Mesendoderm (in vitro differentiated cells): Measurements from ENCODE around the gene TACR2.

ENCODE experiments used
- DNase-seq: peaks from one replicate; pipeline ENCODE4 v3.0.0; 2013
- H2AK5ac ChIP-seq: 2 replicates; pipeline ENCODE4 v1.6.1; 2013; ENCODE audit warnings: low read length, inconsistent platforms
- H2BK120ac ChIP-seq: 2 replicates; pipeline ENCODE4 v1.6.1; 2013; ENCODE audit warnings: low read depth, mild to moderate bottlenecking, low read length, moderate library complexity, mixed read lengths
- H2BK15ac ChIP-seq: replicated peaks from 2 replicates; pipeline ENCODE4 v1.6.1; 2013; ENCODE audit warnings: low read depth, mild to moderate bottlenecking, moderate library complexity
- H2BK5ac ChIP-seq: 2 replicates; pipeline ENCODE4 v1.6.1; 2013; ENCODE audit warnings: low read length, inconsistent platforms
- H3K18ac ChIP-seq: 2 replicates; pipeline ENCODE4 v1.6.1; 2013; ENCODE audit warnings: mild to moderate bottlenecking, low read length, mixed read lengths
- H3K23ac ChIP-seq: one replicate; pipeline ENCODE4 v1.6.1; 2013; ENCODE audit warnings: low read length
- H3K27ac ChIP-seq: 2 replicates; pipeline ENCODE4 v1.5.1; 2013; ENCODE audit warnings: low read depth, mild to moderate bottlenecking, inconsistent platforms, low read length, moderate library complexity
- H3K27me3 ChIP-seq: 2 replicates; pipeline ENCODE4 v1.6.1; 2013; ENCODE audit warnings: low read length, control low read depth, mild to moderate bottlenecking, inconsistent platforms; ENCODE audit not compliant: insufficient read depth, poor library complexity
- H3K36me3 ChIP-seq: 2 replicates; pipeline ENCODE4 v1.6.1; 2013; ENCODE audit warnings: low read length, inconsistent platforms; ENCODE audit not compliant: control insufficient read depth, insufficient read depth
- H3K4ac ChIP-seq: one replicate; pipeline ENCODE4 v1.6.1; 2013; ENCODE audit warnings: low read depth, mild to moderate bottlenecking, low read length, moderate library complexity
- H3K4me1 ChIP-seq: 2 replicates; pipeline ENCODE4 v1.6.1; 2013; ENCODE audit warnings: low read depth, low read length, inconsistent platforms; ENCODE audit not compliant: control insufficient read depth
- H3K4me2 ChIP-seq: 2 replicates; pipeline ENCODE4 v1.6.1; 2013; ENCODE audit warnings: low read length
- H3K4me3 ChIP-seq: 2 replicates; pipeline ENCODE4 v1.5.1; 2013; ENCODE audit warnings: mild to moderate bottlenecking, low read length
- H3K56ac ChIP-seq: one replicate; pipeline ENCODE4 v1.6.1; 2013; ENCODE audit warnings: low read length
- H3K79me1 ChIP-seq: 2 replicates; pipeline ENCODE4 v1.6.1; 2013; ENCODE audit warnings: low read length, inconsistent platforms
- H3K79me2 ChIP-seq: 2 replicates; pipeline ENCODE4 v1.6.1; 2013; ENCODE audit warnings: mild to moderate bottlenecking, low read length; ENCODE audit not compliant: control insufficient read depth, insufficient read depth
- H3K9ac ChIP-seq: 2 replicates; pipeline ENCODE4 v1.6.1; 2013; ENCODE audit warnings: low read length, inconsistent platforms
- H4K5ac ChIP-seq: one replicate; pipeline ENCODE4 v1.6.1; 2013; ENCODE audit warnings: low read length
- H4K8ac ChIP-seq: one replicate; pipeline ENCODE4 v1.6.1; 2013; ENCODE audit warnings: low read depth, mild to moderate bottlenecking, control low read depth, low read length, moderate library complexity
- WGBS: extraction: QIAGEN DNeasy Blood & Tissue Kit; methylation state at CpG from one replicate; pipeline ENCODE4 v1.1.7; 2013; ENCODE audit warnings: low lambda C conversion rate, missing lambda C conversion rate; ENCODE audit not compliant: insufficient coverage; ENCODE audit errors: extremely low coverage; 5-methylcytosine and 5-hydroxymethylcytosine counted together

Gene TACR2

GRCh38 chr10:69387500-69387899 is 29.2 kb downstream of the TACR2 start:
- H2BK5ac ChIP-seq: no peak overlapping the region
- H4K5ac ChIP-seq: no peak overlapping the region
- H3K27me3 ChIP-seq: no peaks in the 10 kb centered on the region
- no CpG with 5 or more reads among the region's 3 CpGs for WGBS
- no peak for DNase-seq
- no peaks in the 10 kb centered on the region for H3K79me2 ChIP-seq
- H2BK120ac ChIP-seq: no peak overlapping the region
- no peak overlapping the region for H2AK5ac ChIP-seq
- no peak overlapping the region for H3K4me3 ChIP-seq
- peaks cover 8% of the 10 kb centered on the region for H3K4me1 ChIP-seq
- H3K36me3 ChIP-seq: peaks cover 24% of the 10 kb centered on the region
- H2BK15ac ChIP-seq: no peak overlapping the region
- no peak overlapping the region for H4K8ac ChIP-seq
- no peak overlapping the region for H3K4me2 ChIP-seq
- H3K9ac ChIP-seq: no peak overlapping the region
- H3K56ac ChIP-seq: no peak overlapping the region
- H3K23ac ChIP-seq: no peak overlapping the region
- no peak overlapping the region for H3K4ac ChIP-seq
- no peak overlapping the region for H3K18ac ChIP-seq
- no peak overlapping the region for H3K27ac ChIP-seq
- H3K79me1 ChIP-seq: peaks cover 4% of the 10 kb centered on the region

- H3K23ac ChIP-seq: no peak overlapping the region
- no peak overlapping the region for H3K4me2 ChIP-seq
- no peak overlapping the region for H4K5ac ChIP-seq
- H3K36me3 ChIP-seq: peaks cover 25% of the 10 kb centered on the region
- H3K4me1 ChIP-seq: peaks cover 4% of the 10 kb centered on the region
- H2BK5ac ChIP-seq: no peak overlapping the region
- H3K4me3 ChIP-seq: no peak overlapping the region
- H3K79me2 ChIP-seq: no peaks in the 10 kb centered on the region
- H2BK120ac ChIP-seq: no peak overlapping the region
- no peak overlapping the region for H3K4ac ChIP-seq
- no peak overlapping the region for H4K8ac ChIP-seq
- DNase-seq: no peak
- H3K9ac ChIP-seq: no peak overlapping the region
- no peak overlapping the region for H3K56ac ChIP-seq
- no peak overlapping the region for H2AK5ac ChIP-seq
- H3K27ac ChIP-seq: no peak overlapping the region
- no peaks in the 10 kb centered on the region for H3K27me3 ChIP-seq
- H3K18ac ChIP-seq: no peak overlapping the region
- no CpG with 5 or more reads among the region's 11 CpGs for WGBS
- H3K79me1 ChIP-seq: peaks cover 4% of the 10 kb centered on the region
- no peak overlapping the region for H2BK15ac ChIP-seq
These were observed 31.0 kb downstream of the TACR2 start for GRCh38 chr10:69385454-69386350.

- Histone ChIP-seq H2BK15ac (no peak overlapping the region), H3K27ac (no peak overlapping the region), H4K5ac (no peak overlapping the region), H2BK5ac (no peak overlapping the region), H3K4ac (no peak overlapping the region), H3K79me2 (no peaks in the 10 kb centered on the region), H2AK5ac (no peak overlapping the region), H2BK120ac (no peak overlapping the region), H3K56ac (no peak overlapping the region), H3K4me1 (no peaks in the 10 kb centered on the region), H3K4me2 (no peak overlapping the region), H3K9ac (no peak overlapping the region), H4K8ac (no peak overlapping the region), H3K79me1 (peaks cover 10% of the 10 kb centered on the region), H3K27me3 (no peaks in the 10 kb centered on the region), H3K23ac (no peak overlapping the region), H3K36me3 (peaks cover 37% of the 10 kb centered on the region), H3K4me3 (no peak overlapping the region), H3K18ac (no peak overlapping the region)
- DNase-seq: no peak
- no CpG with 5 or more reads among the region's 10 CpGs for WGBS
These were observed 32.4 kb downstream of the TACR2 start for GRCh38 chr10:69384320-69384719.

- DNase-seq: peak; percentile 44
- no peak overlapping the region for H3K23ac ChIP-seq
- WGBS: no CpG with 5 or more reads among the region's 3 CpGs
- peaks cover 10% of the 10 kb centered on the region for H3K79me1 ChIP-seq
- no peaks in the 10 kb centered on the region for H3K4me1 ChIP-seq
- no peak overlapping the region for H3K56ac ChIP-seq
- no peak overlapping the region for H2BK120ac ChIP-seq
- no peak overlapping the region for H4K8ac ChIP-seq
- no peak overlapping the region for H3K9ac ChIP-seq
- no peaks in the 10 kb centered on the region for H3K79me2 ChIP-seq
- H3K4ac ChIP-seq: no peak overlapping the region
- no peak overlapping the region for H3K4me3 ChIP-seq
- no peak overlapping the region for H3K4me2 ChIP-seq
- H2BK15ac ChIP-seq: no peak overlapping the region
- H3K27ac ChIP-seq: no peak overlapping the region
- no peak overlapping the region for H4K5ac ChIP-seq
- no peak overlapping the region for H2BK5ac ChIP-seq
- peaks cover 35% of the 10 kb centered on the region for H3K36me3 ChIP-seq
- H2AK5ac ChIP-seq: no peak overlapping the region
- no peak overlapping the region for H3K18ac ChIP-seq
- no peaks in the 10 kb centered on the region for H3K27me3 ChIP-seq
These were observed 33.2 kb downstream of the TACR2 start for GRCh38 chr10:69383558-69383957.

- Histone ChIP-seq H2AK5ac (no peak overlapping the region), H3K27me3 (no peaks in the 10 kb centered on the region), H3K36me3 (peaks cover 39% of the 10 kb centered on the region), H3K23ac (no peak overlapping the region), H3K4me3 (no peak overlapping the region), H4K5ac (no peak overlapping the region), H3K56ac (no peak overlapping the region), H3K9ac (no peak overlapping the region), H2BK120ac (no peak overlapping the region), H2BK15ac (no peak overlapping the region), H2BK5ac (no peak overlapping the region), H3K4me1 (no peaks in the 10 kb centered on the region), H3K79me2 (no peaks in the 10 kb centered on the region), H3K18ac (no peak overlapping the region), H3K27ac (no peak overlapping the region), H4K8ac (no peak overlapping the region), H3K79me1 (peaks cover 14% of the 10 kb centered on the region), H3K4ac (no peak overlapping the region), H3K4me2 (no peak overlapping the region)
- no peak for DNase-seq
- WGBS: no CpG with 5 or more reads among the region's 26 CpGs
These were observed 34.2 kb downstream of the TACR2 start for GRCh38 chr10:69382382-69383117.
